Sigmoid colon (tissue), 4 donors: Measurements from ENCODE around the gene ARHGAP27.
"Not testable (repeated sequence)": the region's sequence is repeated elsewhere in the genome, so short reads cannot be mapped to it uniquely, and the experiment has no call there.

Source experiments
- CTCF ChIP-seq, 4 experiments: fragments of 450-650 bp in 3 of 4; fragments of 200-600 bp in 1 of 4; IDR thresholded peaks; one replicate each; pipeline ENCODE4 v1.5.1; 2016 to 2019; ENCODE audit warnings: antibody characterized with exemption in 4 of 4, mild to moderate bottlenecking in 3 of 4, moderate library complexity in 2 of 4
- POLR2AphosphoS5 ChIP-seq, 4 donors: sonication (generic); formaldehyde crosslinking; IDR thresholded peaks; one replicate each; pipeline ENCODE4 v1.6.1; 2017; ENCODE audit warnings: antibody characterized with exemption in 4 of 4

GRCh38 chr17:45472249-45472648 is 39.6 kb upstream of the ARHGAP27 start:
- not testable (repeated sequence) for TF ChIP-seq CTCF, POLR2AphosphoS5 (IDR thresholded peaks at IDR 0.05)
